ELR (cell line): ENCODE data around the gene FLNB.

Source experiments
- DNase-seq: peaks from one replicate; pipeline ENCODE4 v3.0.0-alpha.2; 2015; ENCODE audit warnings: low read depth

Gene FLNB

GRCh38 chr3:58009749-58010535 lies 1.7 kb downstream of the FLNB start:
- DNase-seq: no peak

GRCh38 chr3:58010562-58010961 lies 2.3 kb downstream of the FLNB start:
- no peak for DNase-seq

- no peak for DNase-seq
These were observed 3.4 kb downstream of the FLNB start for GRCh38 chr3:58011580-58011979.

- DNase-seq: no peak
These were observed 4.1 kb downstream of the FLNB start for GRCh38 chr3:58012302-58012701.

- no peak for DNase-seq
These were observed 4.9 kb downstream of the FLNB start for GRCh38 chr3:58013099-58013498.

- DNase-seq: peak; percentile 73
These were observed 5.9 kb downstream of the FLNB start for GRCh38 chr3:58013973-58014649.

GRCh38 chr3:58015520-58015915 lies 7.3 kb downstream of the FLNB start:
- DNase-seq: no peak

- DNase-seq: no peak
These were observed 8.5 kb downstream of the FLNB start for GRCh38 chr3:58016710-58017109.

- DNase-seq: no peak
These were observed 10.9 kb downstream of the FLNB start for GRCh38 chr3:58018892-58019742.

GRCh38 chr3:58020783-58021071 lies 12.5 kb downstream of the FLNB start:
- no peak for DNase-seq

GRCh38 chr3:58021072-58021959 lies 13.1 kb downstream of the FLNB start:
- no peak for DNase-seq

GRCh38 chr3:58021962-58022361 lies 13.7 kb downstream of the FLNB start:
- DNase-seq: no peak

- DNase-seq: no peak
These were observed 14.3 kb downstream of the FLNB start for GRCh38 chr3:58022490-58022889.

GRCh38 chr3:58023531-58023930 lies 15.3 kb downstream of the FLNB start:
- DNase-seq: no peak

GRCh38 chr3:58025406-58025805 lies 17.2 kb downstream of the FLNB start:
- no peak for DNase-seq

GRCh38 chr3:58025837-58026569 lies 17.8 kb downstream of the FLNB start:
- DNase-seq: no peak

- no peak for DNase-seq
These were observed 18.4 kb downstream of the FLNB start for GRCh38 chr3:58026598-58026997.

- DNase-seq: no peak
These were observed 19.6 kb downstream of the FLNB start for GRCh38 chr3:58027704-58028317.

- DNase-seq: no peak
These were observed 20.7 kb downstream of the FLNB start for GRCh38 chr3:58028902-58029301.

- DNase-seq: no peak
These were observed 21.8 kb downstream of the FLNB start for GRCh38 chr3:58029842-58030584.
